ENCODE results near the gene BROX.

Gene BROX

GRCh38 chr1:222777977-222778376 is 65.6 kb downstream of the BROX start:
- Histone ChIP-seq H3K9me3 (ENCODE audit: control insufficient read depth, insufficient read depth, low read length) (no peaks in the 10 kb centered on the region), H3K27me3 (ENCODE audit: control insufficient read depth, insufficient read depth, low read length) (no peaks in the 10 kb centered on the region; the same call in 1 of the 2 replicates), H3K4me3 (ENCODE audit: low read depth, low read length) (no peak overlapping the region), H3K4me1 (ENCODE audit: control insufficient read depth, insufficient read depth, low read length) (no peaks in the 10 kb centered on the region), H3K27ac (ENCODE audit: low read depth, low read length) (no peak overlapping the region), H3K36me3 (ENCODE audit: control insufficient read depth, insufficient read depth, low read length) (no peaks in the 10 kb centered on the region), H3K9ac (ENCODE audit: low read depth, low read length) (no peak overlapping the region)

GRCh38 chr1:222781251-222781650 is 68.9 kb downstream of the BROX start:
- Histone ChIP-seq H3K27me3 (ENCODE audit: control insufficient read depth, insufficient read depth, low read length) (peaks cover 5% of the 10 kb centered on the region; the same call in 1 of the 2 replicates), H3K9ac (ENCODE audit: low read depth, low read length) (no peak overlapping the region), H3K36me3 (ENCODE audit: control insufficient read depth, insufficient read depth, low read length) (no peaks in the 10 kb centered on the region), H3K9me3 (ENCODE audit: control insufficient read depth, insufficient read depth, low read length) (no peaks in the 10 kb centered on the region), H3K27ac (ENCODE audit: low read depth, low read length) (no peak overlapping the region), H3K4me1 (ENCODE audit: control insufficient read depth, insufficient read depth, low read length) (no peaks in the 10 kb centered on the region), H3K4me3 (ENCODE audit: low read depth, low read length) (no peak overlapping the region)

- no peaks in the 10 kb centered on the region for H3K9me3 ChIP-seq (ENCODE audit: control insufficient read depth, insufficient read depth, low read length)
- H3K4me3 ChIP-seq (ENCODE audit: low read depth, low read length) = no peak overlapping the region
- peaks cover 9% of the 10 kb centered on the region; the same call in 1 of the 2 replicates for H3K27me3 ChIP-seq (ENCODE audit: control insufficient read depth, insufficient read depth, low read length)
- no peak overlapping the region for H3K27ac ChIP-seq (ENCODE audit: low read depth, low read length)
- H3K4me1 ChIP-seq (ENCODE audit: control insufficient read depth, insufficient read depth, low read length) = no peaks in the 10 kb centered on the region
- H3K36me3 ChIP-seq (ENCODE audit: control insufficient read depth, insufficient read depth, low read length) = no peaks in the 10 kb centered on the region
- H3K9ac ChIP-seq (ENCODE audit: low read depth, low read length) = no peak overlapping the region
Measured at GRCh38 chr1:222783051-222783450, 70.7 kb downstream of the BROX start.

- H3K27ac ChIP-seq (ENCODE audit: low read depth, low read length) = no peak overlapping the region
- H3K4me3 ChIP-seq (ENCODE audit: low read depth, low read length) = no peak overlapping the region
- H3K9me3 ChIP-seq (ENCODE audit: control insufficient read depth, insufficient read depth, low read length) = no peaks in the 10 kb centered on the region
- no peaks in the 10 kb centered on the region for H3K36me3 ChIP-seq (ENCODE audit: control insufficient read depth, insufficient read depth, low read length)
- no peaks in the 10 kb centered on the region for H3K4me1 ChIP-seq (ENCODE audit: control insufficient read depth, insufficient read depth, low read length)
- peaks cover 9% of the 10 kb centered on the region; the same call in 1 of the 2 replicates for H3K27me3 ChIP-seq (ENCODE audit: control insufficient read depth, insufficient read depth, low read length)
- H3K9ac ChIP-seq (ENCODE audit: low read depth, low read length) = no peak overlapping the region
Measured at GRCh38 chr1:222784371-222784770, 72.0 kb downstream of the BROX start.

Measured in HUES48 (cell line).